DND-41 (cell line): ENCODE measurements around the gene PCF11.

Source experiments
- ATAC-seq: fragments of 200-7000 bp; cut with Tn5 transposase; 3 replicates; pipeline ENCODE4 v1.9.1; 2021; ENCODE audit warnings: low read depth; ENCODE audit not compliant: insufficient read depth
- DNase-seq: peaks from one replicate; pipeline ENCODE4 v3.0.0-alpha.2; 2020
- H2AFZ ChIP-seq: 2 replicates; pipeline ENCODE4 v1.6.0; 2012; ENCODE audit warnings: low read depth, low read length
- H3K27ac ChIP-seq: 2 replicates; pipeline ENCODE4 v1.5.1; 2012; ENCODE audit warnings: low read length, inconsistent platforms
- H3K27me3 ChIP-seq: fragments of 200-600 bp; sonication (generic); 2 replicates; pipeline ENCODE4 v1.6.0; 2012; ENCODE audit warnings: low read length, mild to moderate bottlenecking, inconsistent platforms; ENCODE audit not compliant: insufficient read depth, poor library complexity
- H3K36me3 ChIP-seq: 2 replicates; pipeline ENCODE4 v1.5.1; 2012; ENCODE audit warnings: low read length, inconsistent platforms; ENCODE audit not compliant: insufficient read depth
- H3K4me1 ChIP-seq: 2 replicates; pipeline ENCODE4 v1.5.1; 2012; ENCODE audit warnings: mild to moderate bottlenecking, low read length; ENCODE audit not compliant: insufficient read depth
- H3K4me2 ChIP-seq: 2 replicates; pipeline ENCODE4 v1.6.0; 2012; ENCODE audit warnings: mild to moderate bottlenecking, moderate library complexity, low read length, inconsistent platforms; ENCODE audit not compliant: insufficient read depth
- H3K4me3 ChIP-seq, 2 experiments: fragments of 200-600 bp in 1 of 2; shearing (Covaris generic) in 1 of 2; 2 replicates each; pipeline ENCODE4 v1.5.1; 2012 to 2016; ENCODE audit warnings: inconsistent platforms in 2 of 2, low read length in 2 of 2, mild to moderate bottlenecking in 2 of 2, low read depth in 1 of 2, moderate library complexity in 1 of 2
- H3K79me2 ChIP-seq: 2 replicates; pipeline ENCODE4 v1.6.0; 2012; ENCODE audit warnings: low read length, inconsistent platforms; ENCODE audit not compliant: insufficient read depth
- H3K9ac ChIP-seq: 2 replicates; pipeline ENCODE4 v1.6.0; 2012; ENCODE audit warnings: low read depth, mild to moderate bottlenecking, inconsistent platforms, low read length, moderate library complexity
- H3K9me3 ChIP-seq: 2 replicates; pipeline ENCODE4 v1.5.1; 2012; ENCODE audit warnings: low read length, moderate library complexity, mild to moderate bottlenecking, inconsistent platforms; ENCODE audit not compliant: insufficient read depth, severe bottlenecking
- H4K20me1 ChIP-seq: 2 replicates; pipeline ENCODE4 v1.6.0; 2012; ENCODE audit warnings: low read length; ENCODE audit not compliant: insufficient read depth
- CTCF ChIP-seq: IDR thresholded peaks from 2 replicates; pipeline ENCODE4 v1.5.1; 2012; ENCODE audit warnings: borderline replicate concordance, low read length, moderate library complexity, mild to moderate bottlenecking; ENCODE audit not compliant: poor library complexity, severe bottlenecking; ENCODE audit errors: extremely low read depth
- EZH2 ChIP-seq: IDR thresholded peaks from 3 replicates; pipeline ENCODE4 v1.6.1; 2012; ENCODE audit warnings: borderline replicate concordance, low read depth, mild to moderate bottlenecking, moderate library complexity, low read length, inconsistent platforms; ENCODE audit not compliant: severe bottlenecking

Gene PCF11

GRCh38 chr11:83124636-83125424 lies 32.1 kb upstream of the PCF11 start:
- no peak overlapping the region for H2AFZ ChIP-seq
- H3K4me1 ChIP-seq, result no peaks in the 10 kb centered on the region
- no peaks in the 10 kb centered on the region for H4K20me1 ChIP-seq
- H3K9ac ChIP-seq, result no peak overlapping the region
- H3K4me3 ChIP-seq, result no peak overlapping the region
- TF ChIP-seq EZH2 (no peak), CTCF (no peak)
- no peak for ATAC-seq
- H3K27ac ChIP-seq, result no peak overlapping the region
- H3K27me3 ChIP-seq, result no peaks in the 10 kb centered on the region
- DNase-seq, result no peak
- no peaks in the 10 kb centered on the region for H3K79me2 ChIP-seq
- H3K9me3 ChIP-seq, result no peaks in the 10 kb centered on the region
- H3K36me3 ChIP-seq, result no peaks in the 10 kb centered on the region
- H3K4me2 ChIP-seq, result no peak overlapping the region

- no peaks in the 10 kb centered on the region for H3K4me1 ChIP-seq
- H3K9ac ChIP-seq, result no peak overlapping the region
- no peaks in the 10 kb centered on the region for H3K36me3 ChIP-seq
- no peaks in the 10 kb centered on the region for H3K27me3 ChIP-seq
- no peak overlapping the region for H3K27ac ChIP-seq
- no peaks in the 10 kb centered on the region for H3K79me2 ChIP-seq
- H3K4me2 ChIP-seq, result no peak overlapping the region
- H3K9me3 ChIP-seq, result no peaks in the 10 kb centered on the region
- H4K20me1 ChIP-seq, result no peaks in the 10 kb centered on the region
- H2AFZ ChIP-seq, result no peak overlapping the region
- ATAC-seq (no peak), DNase-seq (no peak)
- TF ChIP-seq CTCF, result no peak
- no peak for TF ChIP-seq EZH2
- no peak overlapping the region for H3K4me3 ChIP-seq
Observed at GRCh38 chr11:83125577-83125976, 31.4 kb upstream of the PCF11 start.

- no peak for TF ChIP-seq CTCF
- TF ChIP-seq EZH2, result no peak
- no peak overlapping the region for H3K9ac ChIP-seq
- no peaks in the 10 kb centered on the region for H3K27me3 ChIP-seq
- no peaks in the 10 kb centered on the region for H3K9me3 ChIP-seq
- no peaks in the 10 kb centered on the region for H3K4me1 ChIP-seq
- H2AFZ ChIP-seq, result no peak overlapping the region
- no peak overlapping the region for H3K4me2 ChIP-seq
- DNase-seq, result no peak
- H3K4me3 ChIP-seq, result no peak overlapping the region
- no peak overlapping the region for H3K27ac ChIP-seq
- no peaks in the 10 kb centered on the region for H4K20me1 ChIP-seq
- no peaks in the 10 kb centered on the region for H3K79me2 ChIP-seq
- no peaks in the 10 kb centered on the region for H3K36me3 ChIP-seq
- no peak for ATAC-seq
Observed at GRCh38 chr11:83127310-83127637, 29.7 kb upstream of the PCF11 start.
